Adrenal gland (tissue), 5 donors: ENCODE data around the gene TMEM94.

ENCODE experiments used
- CTCF ChIP-seq, 6 experiments: fragments of 450-650 bp in 4 of 6; fragments of 200-600 bp in 2 of 6; sonication (generic) in 1 of 6; IDR thresholded peaks; 1 replicate in 5 of 6; 2 replicates in 1 of 6; pipeline versions ENCODE4 v1.5.1 to v1.8.0; 2016 to 2021; ENCODE audit warnings: antibody characterized with exemption in 6 of 6, mild to moderate bottlenecking in 2 of 6, moderate library complexity in 1 of 6
- POLR2A ChIP-seq, 2 donors: fragments of 450-650 bp; IDR thresholded peaks; one replicate each; pipeline ENCODE4 v1.6.1; 2017; ENCODE audit warnings: antibody characterized with exemption in 2 of 2, mild to moderate bottlenecking in 2 of 2, moderate library complexity in 1 of 2
- donor health status: DM: no; HTN: no; CAD: no.

GRCh38 chr17:75505152-75505409 lies 48.6 kb downstream of the TMEM94 start:
- TF ChIP-seq CTCF (IDR thresholded peaks at IDR 0.05): no peak
- TF ChIP-seq POLR2A (IDR thresholded peaks at IDR 0.05): no peak
